Osteoblast (primary cell): ENCODE results near the gene MBOAT2. TPM values are rescaled to one million over a fixed set of nuclear protein-coding genes. Genes with fewer than 3 reads are reported as not detected.

Experiments
- DNase-seq: peaks from one replicate; pipeline ENCODE4 v3.0.0; 2011; ENCODE audit warnings: low spot score, mixed read lengths; ENCODE audit not compliant: insufficient read length; ENCODE audit errors: missing footprints
- H2AFZ ChIP-seq: 2 replicates; pipeline ENCODE4 v1.6.0; 2011; ENCODE audit warnings: mild to moderate bottlenecking, low read length
- H3K27ac ChIP-seq: 2 replicates; pipeline ENCODE4 v1.5.1; 2011; ENCODE audit warnings: mild to moderate bottlenecking, low read depth, low read length, moderate library complexity
- H3K27me3 ChIP-seq: 2 replicates; pipeline ENCODE4 v1.6.0; 2012; ENCODE audit warnings: mild to moderate bottlenecking, control low read depth, inconsistent platforms, low read length, moderate library complexity; ENCODE audit not compliant: insufficient read depth
- H3K36me3 ChIP-seq: 2 replicates; pipeline ENCODE4 v1.5.1; 2011; ENCODE audit warnings: mild to moderate bottlenecking, low read length, control low read depth, moderate library complexity; ENCODE audit not compliant: insufficient read depth
- H3K4me1 ChIP-seq: 2 replicates; pipeline ENCODE4 v1.5.1; 2011; ENCODE audit warnings: mild to moderate bottlenecking, low read length, control low read depth, moderate library complexity; ENCODE audit not compliant: insufficient read depth
- H3K4me2 ChIP-seq: 2 replicates; pipeline ENCODE4 v1.6.0; 2011; ENCODE audit warnings: mild to moderate bottlenecking, low read length; ENCODE audit not compliant: insufficient read depth
- H3K4me3 ChIP-seq: fragments of 200-600 bp; sonication (generic); 3 replicates; pipeline ENCODE4 v1.5.1; 2012; ENCODE audit warnings: mild to moderate bottlenecking, low read length, inconsistent platforms; ENCODE audit not compliant: insufficient read depth
- H3K79me2 ChIP-seq: 2 replicates; pipeline ENCODE4 v1.6.0; 2012; ENCODE audit warnings: mild to moderate bottlenecking, low read length, control low read depth, inconsistent platforms; ENCODE audit not compliant: insufficient read depth
- H3K9me3 ChIP-seq: 2 replicates; pipeline ENCODE4 v1.5.1; 2011; ENCODE audit warnings: low read depth, low read length, control low read depth
- H4K20me1 ChIP-seq: 2 replicates; pipeline ENCODE4 v1.6.0; 2012; ENCODE audit warnings: mild to moderate bottlenecking, low read length, control low read depth; ENCODE audit not compliant: insufficient read depth
- CTCF ChIP-seq: IDR thresholded peaks from 2 replicates; pipeline ENCODE4 v1.5.1; 2011; ENCODE audit warnings: mild to moderate bottlenecking, low read depth, low read length, moderate library complexity; ENCODE audit errors: extremely low read depth
- total RNA-seq: library from RNA; depleted of rRNA; stranded (reverse); fragments of >200 nt; gene quantifications from 2 replicates; pipeline ENCODE4 v1.2.3, GENCODE V29; 2012

The MBOAT2 gene
- total RNA-seq, 1 donor, result 54.3 TPM

GRCh38 chr2:9010866-9011265 lies 7.4 kb upstream of the MBOAT2 start:
- Histone ChIP-seq H3K4me2 (peak overlapping the region; percentile 28), H3K27me3 (no peaks in the 10 kb centered on the region), H3K36me3 (no peaks in the 10 kb centered on the region), H3K27ac (no peak overlapping the region), H3K4me1 (peaks cover 18% of the 10 kb centered on the region), H4K20me1 (no peaks in the 10 kb centered on the region), H2AFZ (no peak overlapping the region), H3K79me2 (no peaks in the 10 kb centered on the region), H3K9me3 (no peaks in the 10 kb centered on the region), H3K4me3 (no peak overlapping the region)
- no peak for TF ChIP-seq CTCF
- peak; percentile 50 for DNase-seq

- Histone ChIP-seq H3K27ac (no peak overlapping the region), H3K27me3 (no peaks in the 10 kb centered on the region)
- DNase-seq, result no peak
Measured at GRCh38 chr2:9008951-9009664, 5.6 kb upstream of the MBOAT2 start.

GRCh38 chr2:9006368-9006767 lies 2.9 kb upstream of the MBOAT2 start:
- DNase-seq, result no peak
- H3K4me2 ChIP-seq, result no peak overlapping the region
- H3K4me3 ChIP-seq, result no peak overlapping the region
- peaks cover 33% of the 10 kb centered on the region for H3K4me1 ChIP-seq
- no peaks in the 10 kb centered on the region for H3K9me3 ChIP-seq
- H3K36me3 ChIP-seq, result no peaks in the 10 kb centered on the region
- H3K27me3 ChIP-seq, result no peaks in the 10 kb centered on the region
- TF ChIP-seq CTCF, result no peak
- H3K79me2 ChIP-seq, result peaks cover 18% of the 10 kb centered on the region
- H3K27ac ChIP-seq, result no peak overlapping the region
- no peak overlapping the region for H2AFZ ChIP-seq
- H4K20me1 ChIP-seq, result no peaks in the 10 kb centered on the region

More at GRCh38 chr2:9008951-9009664, 5.6 kb upstream of the MBOAT2 start:
- Histone ChIP-seq H3K4me1 (peaks cover 24% of the 10 kb centered on the region), H3K36me3 (no peaks in the 10 kb centered on the region), H2AFZ (no peak overlapping the region), H3K4me3 (no peak overlapping the region), H3K9me3 (no peaks in the 10 kb centered on the region), H3K79me2 (no peaks in the 10 kb centered on the region), H3K4me2 (peak overlapping the region; percentile 2), H4K20me1 (no peaks in the 10 kb centered on the region)
- TF ChIP-seq CTCF, result no peak

- Histone ChIP-seq H3K27ac (peak overlapping the region; percentile 72), H2AFZ (peak overlapping the region; percentile 84), H3K4me2 (peak overlapping the region; percentile 83), H3K27me3 (no peaks in the 10 kb centered on the region), H3K36me3 (no peaks in the 10 kb centered on the region), H3K4me1 (peaks cover 30% of the 10 kb centered on the region), H4K20me1 (peaks cover 9% of the 10 kb centered on the region), H3K79me2 (peaks cover 34% of the 10 kb centered on the region), H3K9me3 (no peaks in the 10 kb centered on the region), H3K4me3 (peak overlapping the region; percentile 78)
- DNase-seq, result peak; percentile 88
- no peak for TF ChIP-seq CTCF
Measured at GRCh38 chr2:9004338-9005204, 1.1 kb upstream of the MBOAT2 start.
